LNCaP clone FGC (cell line): ENCODE results near the gene EGLN1.
"Not testable (repeated sequence)": the region's sequence is repeated elsewhere in the genome, so short reads cannot be mapped to it uniquely, and the experiment has no call there.

Experiments
- DNase-seq: peaks from one replicate; pipeline ENCODE4 v3.0.0-alpha.2; 2011; ENCODE audit warnings: low read depth
- H3K4me3 ChIP-seq: 2 replicates; pipeline ENCODE4 v1.5.1; 2011; ENCODE audit warnings: mild to moderate bottlenecking, low read depth, low read length, control low read depth
- CTCF ChIP-seq: IDR thresholded peaks from 2 replicates; pipeline ENCODE4 v1.5.1; 2012; ENCODE audit warnings: mild to moderate bottlenecking; ENCODE audit not compliant: control insufficient read depth, insufficient read depth; ENCODE audit errors: extremely low read depth

Gene EGLN1

GRCh38 chr1:231446138-231446537 lies 24.1 kb upstream of the EGLN1 start:
- no peak overlapping the region for H3K4me3 ChIP-seq
- no peak for DNase-seq

GRCh38 chr1:231444059-231444458 lies 22.0 kb upstream of the EGLN1 start:
- no peak for TF ChIP-seq CTCF
- DNase-seq = no peak
- H3K4me3 ChIP-seq = no peak overlapping the region

More at GRCh38 chr1:231446138-231446537, 24.1 kb upstream of the EGLN1 start:
- TF ChIP-seq CTCF = no peak

- TF ChIP-seq CTCF = no peak
- H3K4me3 ChIP-seq = no peak overlapping the region
- no peak for DNase-seq
Observed at GRCh38 chr1:231443363-231443762, 21.3 kb upstream of the EGLN1 start.

GRCh38 chr1:231442735-231443134 lies 20.6 kb upstream of the EGLN1 start:
- no peak for DNase-seq
- no peak overlapping the region for H3K4me3 ChIP-seq
- no peak for TF ChIP-seq CTCF

GRCh38 chr1:231432996-231433395 lies 10.9 kb upstream of the EGLN1 start:
- no peak overlapping the region for H3K4me3 ChIP-seq

GRCh38 chr1:231431665-231432415 lies 9.8 kb upstream of the EGLN1 start:
- no peak for TF ChIP-seq CTCF
- no peak overlapping the region for H3K4me3 ChIP-seq
- DNase-seq = no peak

More at GRCh38 chr1:231432996-231433395, 10.9 kb upstream of the EGLN1 start:
- no peak for DNase-seq
- no peak for TF ChIP-seq CTCF

GRCh38 chr1:231430678-231431352 lies 8.7 kb upstream of the EGLN1 start:
- not testable (repeated sequence) for H3K4me3 ChIP-seq, DNase-seq
